GM21367 (cell line): Measurements from ENCODE around the gene CIT.

Experiments
- ATAC-seq: cut with Tn5 transposase; IDR thresholded peaks from one replicate; pipeline ENCODE4 v1.9.1; 2021; ENCODE audit not compliant: unreplicated experiment

CIT gene

DNA sequence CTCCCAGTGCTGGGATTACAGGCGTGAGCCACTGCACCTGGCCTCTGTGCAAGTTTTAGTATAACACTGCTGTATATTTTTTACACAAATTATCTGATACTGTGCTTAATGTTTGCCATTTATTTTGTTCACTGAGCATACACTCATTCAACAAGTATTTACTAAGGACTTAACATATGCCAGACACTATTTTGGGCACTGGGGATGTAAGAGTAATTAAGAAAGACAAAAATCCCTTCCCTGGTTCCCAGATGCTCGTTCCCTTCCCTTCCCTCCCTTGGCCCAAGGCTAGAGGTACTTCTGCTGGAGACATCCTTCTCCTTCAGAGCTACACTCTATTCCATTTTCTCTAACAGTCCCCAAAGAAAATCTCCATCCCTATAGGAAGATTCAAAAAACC lies 12.5 kb downstream of the CIT start:
- no peak for ATAC-seq

DNA sequence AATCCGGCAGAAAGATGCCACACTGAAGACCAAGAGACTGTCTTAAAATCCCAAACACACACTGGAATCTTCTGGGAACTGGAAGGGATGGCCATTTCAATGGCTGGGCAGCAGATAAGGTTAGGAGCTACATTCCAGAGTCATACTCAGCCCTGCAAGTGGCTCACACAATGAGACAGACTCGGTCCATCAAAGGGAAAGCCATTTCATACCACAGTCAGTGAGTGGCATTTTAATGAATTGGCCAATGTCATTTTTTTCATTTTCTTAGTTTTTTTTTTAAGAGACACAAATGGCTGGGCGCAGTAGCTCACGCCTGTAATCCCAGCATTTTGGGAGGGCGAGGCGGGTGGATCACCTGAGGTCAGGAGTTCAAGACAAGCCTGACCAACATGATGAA lies 17.9 kb downstream of the CIT start:
- ATAC-seq = no peak

DNA sequence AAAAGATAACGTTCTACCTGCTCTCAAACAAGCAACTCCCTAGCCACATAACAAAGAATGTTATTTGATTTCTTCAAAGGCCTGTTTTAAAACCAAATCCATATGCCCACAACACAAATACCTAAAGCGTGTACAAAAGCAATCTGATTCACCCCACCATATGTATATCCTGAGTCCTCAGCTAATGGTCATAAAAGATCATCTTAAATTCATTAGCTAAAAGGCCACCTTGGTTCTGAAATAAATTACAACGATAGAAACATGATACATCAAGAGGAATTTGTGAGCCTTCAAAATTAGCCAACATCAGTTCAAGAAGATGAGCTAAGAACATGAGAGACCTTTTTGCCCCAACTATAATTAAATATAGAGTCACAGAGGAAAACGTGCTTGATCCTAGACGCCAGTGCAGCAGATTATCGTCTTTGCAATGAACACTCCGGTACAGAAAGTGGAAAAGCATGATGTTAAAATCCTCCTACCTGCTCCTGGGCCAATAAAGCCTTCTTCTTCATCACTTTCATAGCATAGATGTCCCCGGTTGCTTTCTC lies 20.0 kb downstream of the CIT start:
- ATAC-seq = no peak

DNA sequence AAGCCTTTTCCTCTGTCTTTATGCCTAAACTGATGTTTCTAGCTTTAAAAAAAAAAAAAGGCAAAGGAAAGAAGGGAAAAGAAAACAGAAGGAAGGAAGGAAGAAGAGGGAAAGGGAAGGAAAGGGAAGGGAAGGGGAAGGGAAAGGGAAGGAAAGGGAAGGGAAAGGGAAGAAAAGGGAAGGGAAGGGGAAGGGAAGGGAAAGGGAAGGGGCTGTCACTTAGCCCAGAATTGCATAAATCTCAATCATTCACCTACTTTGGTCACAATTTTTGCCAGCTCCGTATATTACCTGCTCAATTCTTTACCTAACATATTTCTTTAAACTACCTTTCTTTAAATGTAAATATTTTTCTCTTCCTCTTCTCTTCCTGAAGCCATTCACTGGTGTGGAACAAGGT lies 26.8 kb downstream of the CIT start:
- no peak for ATAC-seq

DNA sequence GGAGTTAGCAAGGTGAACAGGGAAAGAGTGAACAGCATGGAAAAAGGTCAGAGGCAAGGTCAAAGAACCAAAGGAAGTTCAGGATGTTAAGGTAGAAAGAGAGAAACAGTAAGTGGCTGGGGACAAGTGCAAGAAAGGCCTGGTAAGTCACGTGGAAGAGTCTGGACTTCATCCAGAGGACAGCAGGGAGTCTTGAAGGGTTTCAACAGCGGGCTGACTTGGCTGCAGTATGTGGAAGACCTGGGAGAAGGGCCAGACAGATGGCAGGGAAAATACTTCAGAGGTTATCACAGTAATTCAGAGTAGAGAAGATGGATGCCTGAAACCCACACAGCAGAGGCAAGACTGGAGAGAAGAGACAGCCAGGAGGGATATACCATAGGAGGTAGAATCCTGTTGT lies 34.0 kb downstream of the CIT start:
- ATAC-seq = no peak

DNA sequence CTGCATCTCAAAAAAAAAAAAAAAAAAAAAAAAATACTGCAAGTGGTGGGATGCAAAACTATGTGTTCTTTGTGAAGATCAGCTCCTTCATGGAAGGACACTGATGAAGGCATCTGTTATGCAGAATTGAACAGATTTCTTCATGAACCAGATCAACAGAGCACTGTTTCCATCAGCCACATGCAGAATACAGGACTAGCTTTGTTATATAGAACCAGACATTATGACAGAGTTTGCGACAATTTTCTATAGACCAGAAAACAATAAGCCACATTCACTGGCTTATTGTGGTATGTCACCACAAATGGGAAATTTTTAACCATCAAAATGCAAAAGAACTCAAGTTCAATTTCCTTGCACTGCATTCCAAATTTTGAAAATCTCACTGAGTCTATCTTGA lies 34.7 kb downstream of the CIT start:
- no peak for ATAC-seq

DNA sequence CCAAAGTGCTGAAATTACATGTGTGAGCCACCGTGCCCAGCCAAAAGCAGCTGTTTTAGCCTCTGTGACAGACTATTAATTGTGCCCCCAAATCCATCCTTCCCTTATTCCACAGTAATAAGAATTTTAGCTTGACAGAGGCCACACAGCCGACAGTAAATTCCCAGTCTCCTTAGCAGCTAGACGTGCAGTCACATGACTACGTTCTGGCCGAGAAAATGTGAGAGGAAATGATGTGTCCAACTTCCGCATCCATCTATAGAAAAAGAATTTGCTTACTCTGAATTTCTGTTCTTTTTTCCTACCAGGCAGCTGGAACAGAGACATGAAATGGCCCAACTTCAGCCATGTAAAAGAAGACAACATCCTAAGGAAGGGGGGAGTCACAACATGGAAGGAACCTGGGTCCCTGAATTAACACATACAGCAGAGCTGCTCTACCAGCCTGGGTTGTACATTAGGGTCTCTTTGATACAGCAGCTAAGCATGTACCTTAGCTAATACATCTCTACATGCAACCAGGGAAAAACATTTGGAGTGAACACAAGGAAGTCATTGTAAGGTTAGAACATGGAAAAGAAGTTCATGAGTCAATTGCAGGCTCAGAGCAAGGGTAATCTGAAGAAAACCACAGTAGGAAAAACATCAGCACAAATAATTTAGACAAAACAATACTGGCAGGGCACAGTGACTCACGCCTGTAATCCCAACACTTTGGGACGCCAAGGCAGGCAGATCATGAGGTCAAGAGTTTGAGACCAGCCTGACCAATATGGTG lies 35.5 kb downstream of the CIT start:
- no peak for ATAC-seq

DNA sequence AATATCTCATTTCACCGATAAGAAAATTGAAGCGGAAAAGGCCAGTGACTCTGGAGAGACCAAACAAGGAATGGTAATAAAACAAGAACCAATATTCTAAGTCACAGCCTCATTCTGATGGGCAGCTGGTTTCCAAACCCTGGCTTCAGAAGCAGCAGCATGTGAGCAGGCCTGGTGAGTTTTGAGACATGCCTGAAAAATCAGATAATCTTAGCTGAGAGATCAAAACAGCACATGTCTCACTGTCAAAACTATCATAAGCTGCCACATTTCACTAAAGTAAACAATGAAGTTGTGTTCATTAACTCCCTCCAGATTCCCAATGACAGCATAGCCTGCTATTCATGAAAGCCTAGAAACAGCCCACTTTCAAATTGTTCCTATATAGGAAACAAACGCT lies 36.5 kb downstream of the CIT start:
- no peak for ATAC-seq

DNA sequence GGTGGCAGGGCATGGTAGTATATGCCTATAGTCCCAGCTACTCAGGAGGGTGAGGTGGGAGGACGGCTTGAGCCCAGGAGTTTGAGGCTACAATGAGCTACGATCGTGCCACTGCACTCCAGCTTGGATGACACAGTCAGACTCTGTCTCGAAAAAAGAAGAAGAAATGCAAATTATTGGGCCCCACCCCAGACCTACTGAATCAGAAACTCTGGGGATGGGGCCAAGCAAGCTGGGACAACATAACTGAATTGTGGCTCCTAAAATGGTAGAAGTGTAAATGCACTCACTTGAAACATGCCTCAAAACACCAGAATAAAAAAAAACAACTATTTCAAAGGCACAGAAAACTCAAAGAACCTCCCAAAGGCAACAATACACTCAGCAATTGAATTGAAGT lies 37.0 kb downstream of the CIT start:
- ATAC-seq = no peak

DNA sequence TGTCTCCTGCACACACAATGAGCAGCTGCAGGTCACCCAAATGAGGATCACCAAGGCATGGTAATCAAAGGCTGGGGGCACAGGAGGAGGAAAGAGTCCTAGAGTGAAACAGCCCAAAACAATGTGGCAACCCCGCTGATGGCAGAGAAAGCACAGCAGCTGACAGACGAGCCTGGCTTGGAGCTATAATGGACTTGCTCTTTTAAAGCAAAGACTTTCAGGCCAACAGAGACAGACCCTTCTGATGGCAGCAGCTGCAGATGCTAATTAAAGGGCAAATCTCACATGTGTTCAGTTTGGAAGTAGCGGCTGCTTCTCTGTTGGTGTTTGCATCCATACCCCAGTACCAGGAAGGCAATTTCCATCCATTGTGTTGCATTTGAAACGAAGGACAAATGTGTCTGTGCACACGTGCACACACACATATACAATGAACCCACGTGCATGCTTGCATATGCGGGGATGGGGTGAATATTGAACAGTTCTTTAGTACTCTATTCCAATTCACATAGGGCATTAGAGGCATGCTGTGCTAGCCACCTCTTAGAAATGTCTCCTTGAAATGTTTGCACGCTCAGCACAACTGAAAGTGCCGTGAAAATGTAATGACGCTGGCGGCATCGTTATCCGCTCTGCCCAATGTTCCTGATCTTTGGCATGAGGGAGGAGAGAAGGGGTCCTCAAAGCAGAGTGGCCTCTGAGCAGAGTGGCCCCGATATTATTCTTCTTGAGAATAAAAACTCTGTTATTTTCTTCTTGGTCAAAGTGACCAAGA lies 38.1 kb downstream of the CIT start:
- ATAC-seq = no peak

DNA sequence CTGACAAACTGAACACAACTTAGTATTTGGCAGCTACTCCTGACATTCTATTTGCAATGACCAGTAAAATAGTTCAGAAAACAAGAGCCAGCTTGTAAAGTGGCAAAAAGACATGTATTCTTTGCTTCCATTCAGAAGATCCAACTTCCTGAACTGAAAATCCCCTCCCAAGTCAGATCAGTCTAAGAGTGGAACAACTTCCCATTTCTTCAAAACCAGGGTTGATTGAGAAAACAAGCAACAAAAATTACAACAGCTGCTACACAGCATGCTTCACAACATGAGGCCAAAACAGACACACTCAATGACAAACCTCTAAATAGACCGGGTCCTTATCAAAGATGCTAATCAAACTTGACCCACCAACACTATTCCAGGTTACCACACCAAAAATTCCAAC lies 40.3 kb downstream of the CIT start:
- no peak for ATAC-seq

DNA sequence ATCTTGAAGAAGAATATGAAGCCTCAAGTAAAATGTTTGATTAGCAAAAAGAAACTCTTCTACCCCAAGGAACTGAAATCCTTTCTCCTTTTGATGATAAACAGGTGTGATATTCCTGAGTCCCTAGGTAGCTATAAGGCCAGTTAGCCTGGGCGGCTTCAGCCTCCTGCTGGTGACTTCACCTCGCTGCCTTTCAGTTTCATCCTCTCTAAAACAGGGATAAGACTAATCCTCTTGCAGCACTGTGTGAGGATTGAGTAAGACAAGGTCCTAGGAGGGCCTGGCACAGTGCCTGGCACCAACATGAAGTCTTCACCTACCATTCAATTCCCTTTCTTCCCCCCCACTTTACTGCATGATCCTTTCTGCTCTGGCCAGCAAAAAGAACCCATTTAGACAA lies 42.1 kb downstream of the CIT start:
- ATAC-seq = no peak

DNA sequence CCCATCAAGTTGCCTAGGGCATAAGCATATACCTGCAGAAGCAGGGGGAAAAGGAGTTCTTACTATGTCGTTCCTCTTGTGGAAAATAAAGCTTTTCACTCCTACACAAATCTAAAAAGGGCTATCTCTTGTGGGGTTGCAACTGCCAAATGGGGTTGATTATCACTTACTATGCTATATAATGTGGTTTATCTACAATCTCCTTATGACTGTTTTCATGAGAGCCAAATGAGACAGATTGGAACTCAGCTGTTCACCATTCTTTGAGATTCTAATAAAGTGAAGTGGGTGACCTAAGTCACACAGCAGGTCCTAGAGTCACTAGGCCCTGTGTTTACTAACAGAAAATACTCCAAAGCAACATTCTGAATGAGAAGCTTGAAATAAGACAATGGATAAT lies 47.7 kb downstream of the CIT start:
- no peak for ATAC-seq

DNA sequence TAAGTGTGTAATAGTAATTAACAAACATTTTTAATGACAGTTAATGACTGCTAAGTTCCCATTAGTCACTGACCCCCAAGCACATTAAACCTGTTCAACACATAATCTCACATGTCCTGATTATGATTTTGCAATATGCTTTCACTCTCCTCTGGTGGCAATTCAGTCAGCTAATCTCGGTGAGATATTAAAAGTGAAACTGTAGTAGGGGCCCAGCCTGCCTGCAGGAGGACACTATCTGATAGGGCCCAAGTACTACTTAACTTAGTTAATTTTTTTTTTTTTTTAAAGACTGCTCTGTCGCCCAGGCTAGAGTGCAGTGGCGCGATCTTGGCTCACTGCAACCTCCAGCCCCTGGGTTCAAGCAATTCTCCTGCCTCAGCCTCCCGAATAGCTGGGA lies 48.8 kb downstream of the CIT start:
- no peak for ATAC-seq

DNA sequence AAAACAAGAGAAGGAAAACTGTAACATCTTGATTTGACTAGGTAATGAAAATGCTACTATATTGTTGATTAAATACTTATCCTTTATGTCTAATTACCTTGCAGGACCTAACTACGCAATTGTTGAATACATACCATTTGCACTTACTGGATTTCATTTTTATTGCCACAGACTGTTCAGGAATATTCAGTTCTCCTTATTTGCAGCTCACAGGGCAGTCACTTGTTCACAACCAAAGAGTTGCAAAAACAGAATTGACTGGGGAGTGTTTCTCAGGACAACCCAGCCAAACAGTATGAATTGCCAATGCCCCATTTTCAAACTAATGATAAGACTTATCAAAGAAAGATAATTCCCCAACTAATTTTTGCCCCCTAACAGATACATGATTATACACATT lies 49.4 kb downstream of the CIT start:
- ATAC-seq = no peak

DNA sequence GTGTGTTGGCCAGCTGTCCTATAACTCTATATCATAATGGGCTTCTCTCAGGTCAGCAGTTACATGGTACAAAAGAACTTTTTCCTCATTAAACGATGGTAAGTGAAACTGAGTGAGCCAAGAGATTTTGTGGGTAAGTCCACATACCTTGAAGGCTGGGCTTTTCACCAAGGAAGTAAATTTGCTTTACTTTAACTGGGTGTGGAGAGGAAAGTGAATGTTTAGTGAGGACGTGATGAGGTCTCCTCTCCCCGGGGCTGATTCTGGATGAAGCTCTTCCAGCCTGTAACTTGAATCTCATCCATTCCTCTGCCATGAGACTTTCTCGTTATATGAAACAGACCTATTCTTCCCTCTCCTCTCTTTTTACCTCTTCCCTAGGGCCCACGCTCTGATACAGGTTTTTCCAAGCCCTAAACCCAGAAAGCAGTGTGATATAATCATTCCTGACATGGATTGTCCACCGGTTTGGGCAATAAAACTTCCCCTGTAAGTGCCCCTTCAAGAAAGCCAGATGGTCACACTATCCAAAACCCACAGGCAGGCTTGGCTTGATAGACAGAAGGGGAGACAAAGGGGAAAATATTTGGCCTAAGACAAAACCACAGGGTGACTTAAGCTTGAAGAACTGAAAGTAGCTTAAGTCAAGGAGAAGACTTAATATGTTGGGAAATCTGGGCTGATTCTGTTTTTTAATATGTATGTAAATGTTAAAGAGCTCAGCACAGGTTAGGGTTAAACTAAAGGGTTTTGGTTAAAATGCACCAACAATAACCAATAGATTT lies 50.3 kb downstream of the CIT start:
- ATAC-seq = no peak

DNA sequence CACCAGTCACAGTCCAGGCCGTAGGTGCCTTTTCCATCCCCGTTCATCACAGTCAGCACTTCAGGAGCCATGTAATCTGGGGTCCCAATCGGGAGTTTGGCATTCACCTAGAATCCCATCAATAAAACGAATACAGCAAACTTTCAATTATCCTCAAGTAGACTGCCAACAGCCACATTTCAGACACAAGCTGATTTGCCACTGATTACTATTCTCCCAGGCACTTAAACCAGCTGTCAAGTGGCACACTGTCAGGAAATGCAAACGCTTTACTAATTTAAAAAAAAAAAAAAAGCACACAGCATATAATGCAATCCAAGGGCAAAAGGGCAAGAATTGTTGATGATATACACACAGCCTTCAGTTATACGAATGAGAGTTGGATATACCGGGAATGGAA lies 51.9 kb downstream of the CIT start:
- ATAC-seq = no peak

DNA sequence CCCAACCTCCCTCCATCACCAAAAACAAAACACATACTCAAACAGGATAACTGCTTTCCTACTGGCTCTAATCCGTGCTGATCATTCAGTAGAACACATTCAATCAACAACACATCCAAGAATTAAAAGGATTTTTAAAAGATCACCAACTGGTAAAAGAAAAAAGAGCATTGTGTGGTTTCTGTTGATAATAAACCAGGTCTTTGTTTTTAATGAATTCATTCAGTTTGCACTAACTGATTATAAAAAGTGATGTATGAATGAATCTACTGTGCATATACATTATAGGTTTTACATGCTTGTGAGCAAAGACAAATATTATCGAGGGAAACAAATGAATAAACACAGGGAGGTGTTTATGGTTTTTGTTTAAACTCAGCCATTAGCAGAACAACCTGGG lies 55.1 kb downstream of the CIT start:
- no peak for ATAC-seq

DNA sequence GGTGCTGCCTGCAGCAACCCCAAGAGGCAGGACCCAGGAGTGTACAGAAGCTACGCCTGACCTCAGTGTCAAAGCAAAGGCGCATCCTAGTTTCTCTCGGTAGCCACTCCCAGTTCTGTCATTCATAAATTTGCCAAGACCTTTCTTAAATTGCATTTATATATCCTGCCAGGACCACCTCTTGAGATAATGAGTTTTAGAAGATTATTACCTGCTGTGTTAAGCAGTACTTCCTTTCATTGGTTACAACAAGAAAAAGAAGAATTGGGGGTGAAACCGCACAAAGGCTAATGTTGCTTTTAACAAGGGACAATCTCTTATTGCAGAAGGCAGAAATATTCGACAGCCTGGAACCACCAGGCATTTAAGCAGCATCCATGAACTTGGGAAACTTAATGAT lies 57.8 kb downstream of the CIT start:
- no peak for ATAC-seq

DNA sequence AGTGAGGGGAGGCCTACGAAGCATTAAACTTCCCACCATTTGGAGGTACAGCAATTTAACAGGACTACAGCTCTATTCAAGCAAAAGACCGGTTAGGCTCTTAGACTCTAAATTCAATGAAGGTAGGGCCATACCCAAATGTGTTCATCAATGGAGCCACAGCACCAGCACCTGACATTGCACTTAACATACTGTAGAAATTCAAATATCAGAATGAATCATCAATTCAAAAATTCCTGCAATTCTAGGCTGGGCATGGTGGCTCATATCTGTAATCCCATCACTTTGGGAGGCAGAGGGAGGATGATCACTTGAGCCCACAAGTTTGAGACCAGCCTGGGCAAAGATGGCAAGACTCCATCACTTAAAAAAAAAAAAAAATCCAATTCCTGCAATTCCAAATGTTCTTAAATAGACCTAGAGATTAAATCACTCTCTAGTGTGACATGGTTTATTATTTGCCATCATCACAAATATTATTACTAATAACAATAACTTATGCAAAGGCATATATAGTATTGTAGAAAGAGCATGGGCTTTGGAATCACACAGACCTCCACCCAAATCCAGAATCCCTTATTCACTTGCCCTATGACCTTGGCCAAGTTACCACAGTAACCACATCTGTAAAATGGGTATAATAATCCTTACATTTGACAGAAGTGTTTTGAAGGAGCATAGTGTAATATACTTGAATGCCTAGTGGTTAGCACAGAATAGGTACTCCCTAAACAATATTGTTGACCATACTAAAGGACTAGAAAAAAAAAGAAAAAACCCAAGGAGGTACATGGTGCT lies 59.4 kb downstream of the CIT start:
- no peak for ATAC-seq

DNA sequence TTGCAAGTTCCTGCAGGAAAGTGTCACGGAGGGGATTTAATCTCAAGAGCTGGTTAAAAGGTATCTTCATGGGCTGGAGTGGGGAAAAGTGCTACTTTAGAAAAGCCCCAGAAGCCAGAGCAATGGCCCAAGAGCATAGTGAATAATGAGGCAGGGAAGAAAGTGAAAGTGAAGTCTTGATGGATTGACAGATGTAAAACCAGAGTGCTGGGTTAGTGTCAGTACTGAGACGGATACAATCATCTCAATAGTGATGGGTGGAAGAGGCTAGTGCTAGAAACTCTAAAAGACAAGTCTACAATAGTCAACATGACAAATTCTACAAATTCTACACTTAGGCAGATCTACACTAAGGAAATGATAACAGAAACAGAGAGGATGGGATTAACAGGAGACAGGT lies 68.1 kb downstream of the CIT start:
- ATAC-seq = no peak
